CD4-positive, alpha-beta T cell treated with Interleukin-12 subunit alpha and Interleukin-12 subunit beta, for 1 hour (primary cell): ENCODE results near the gene BHLHA9.
"Not testable (repeated sequence)": the region's sequence is repeated elsewhere in the genome, so short reads cannot be mapped to it uniquely, and the experiment has no call there.

Source experiments
- DNase-seq: peaks from one replicate; pipeline ENCODE4 v3.0.0-alpha.2; 2020

The BHLHA9 gene

DNA sequence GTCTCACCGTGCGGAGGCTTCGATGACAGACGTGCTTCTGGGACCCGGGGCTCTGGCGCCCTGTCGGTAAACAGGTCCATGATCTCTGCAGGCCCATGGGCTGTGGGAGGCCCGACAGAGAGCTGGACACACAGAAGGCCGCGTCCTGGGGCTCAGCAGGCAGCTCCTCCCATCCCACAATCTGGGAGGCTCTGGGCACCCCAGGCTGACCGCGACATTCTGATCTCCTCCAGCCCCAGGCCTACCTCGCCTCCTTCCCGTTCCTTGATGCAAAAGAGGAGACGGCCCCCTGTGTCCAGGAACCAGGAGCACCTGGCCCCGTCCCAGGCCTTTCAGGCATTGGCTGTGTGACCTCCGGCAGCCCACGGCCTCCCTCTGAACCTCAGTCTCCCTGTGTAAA, 32.5 kb downstream of the BHLHA9 start:
- no peak for DNase-seq

- DNase-seq = no peak
Observed at GRCh38 chr17:1304522-1304921, 34.3 kb downstream of the BHLHA9 start.

- DNase-seq = no peak
Observed at GRCh38 chr17:1304962-1305563, 34.8 kb downstream of the BHLHA9 start.

DNA sequence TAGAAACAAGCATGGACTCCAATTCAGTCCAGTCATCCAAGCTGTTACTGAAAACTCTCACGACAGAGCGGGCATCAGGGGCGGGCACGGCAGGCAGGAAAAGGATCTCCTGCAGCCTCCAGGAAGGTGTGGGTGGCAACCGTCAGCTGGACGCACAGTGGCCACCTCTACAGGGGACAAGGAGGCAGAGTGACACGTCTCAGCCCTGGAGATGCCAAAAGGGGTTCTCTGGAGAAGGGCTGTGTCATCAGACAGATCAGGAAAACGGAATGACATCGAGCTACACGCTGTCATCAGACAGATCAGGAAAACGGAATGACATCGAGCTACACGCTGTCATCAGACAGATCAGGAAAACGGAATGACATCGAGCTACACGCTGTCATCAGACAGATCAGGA, 37.6 kb downstream of the BHLHA9 start:
- not testable (repeated sequence) for DNase-seq

GRCh38 chr17:1312261-1312870, 42.1 kb downstream of the BHLHA9 start:
- DNase-seq = no peak

- DNase-seq = no peak
Observed at GRCh38 chr17:1313270-1314005, 43.2 kb downstream of the BHLHA9 start.

GRCh38 chr17:1315409-1315808, 45.2 kb downstream of the BHLHA9 start:
- no peak for DNase-seq

DNA sequence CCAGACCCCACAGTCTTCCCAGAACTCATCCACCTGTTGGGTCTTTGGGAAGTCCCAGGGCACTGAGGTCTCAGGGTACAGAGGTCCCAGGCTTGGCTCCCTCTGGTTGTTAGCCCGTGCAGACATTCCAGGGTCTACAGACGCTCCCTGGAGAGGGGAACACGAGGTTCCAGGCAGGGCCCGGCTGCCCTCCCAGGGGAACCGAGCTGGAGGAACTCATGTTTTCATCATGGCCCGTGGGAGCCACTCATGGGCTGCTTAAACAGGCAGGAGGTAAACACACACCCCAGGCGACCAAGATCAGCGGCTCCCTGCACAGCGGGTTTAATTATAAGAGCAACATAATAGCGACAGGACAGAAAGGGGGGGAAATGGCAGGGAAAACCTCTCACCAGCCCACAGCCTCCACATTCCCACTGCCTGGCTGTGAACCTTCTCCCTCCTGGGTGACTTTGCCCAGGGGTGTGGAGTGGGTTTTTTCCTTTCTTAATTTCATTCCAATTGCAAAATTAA, 45.7 kb downstream of the BHLHA9 start:
- DNase-seq = no peak
